NB4 (cell line): Measurements from ENCODE around the gene SCUBE3.

ENCODE experiments used
- DNase-seq: peaks from one replicate; pipeline ENCODE4 v3.0.0; 2010; ENCODE audit warnings: low read depth
- H3K4me3 ChIP-seq: one replicate; pipeline ENCODE4 v1.5.1; 2011; ENCODE audit warnings: mild to moderate bottlenecking, low read depth, low read length, moderate library complexity
- CTCF ChIP-seq: IDR thresholded peaks from one replicate; pipeline ENCODE4 v1.5.1; 2012; ENCODE audit warnings: low read depth, low read length
- MAX ChIP-seq: IDR thresholded peaks from 2 replicates; pipeline ENCODE4 v1.6.1; 2011; ENCODE audit warnings: low read depth, low read length
- MYC ChIP-seq: IDR thresholded peaks from 2 replicates; pipeline ENCODE4 v1.6.1; 2011; ENCODE audit warnings: low read depth, low read length
- POLR2A ChIP-seq: IDR thresholded peaks from 2 replicates; pipeline ENCODE4 v1.6.1; 2011; ENCODE audit warnings: mild to moderate bottlenecking; ENCODE audit not compliant: insufficient read length; ENCODE audit errors: extremely low read depth

Gene SCUBE3

GRCh38 chr6:35237476-35237875, 23.7 kb downstream of the SCUBE3 start:
- no peak overlapping the region for H3K4me3 ChIP-seq
- DNase-seq = peak; percentile 37
- no peak for TF ChIP-seq POLR2A
- no peak for TF ChIP-seq MAX
- TF ChIP-seq MYC = no peak
- no peak for TF ChIP-seq CTCF

GRCh38 chr6:35238843-35239289, 25.1 kb downstream of the SCUBE3 start:
- TF ChIP-seq CTCF = no peak
- no peak for TF ChIP-seq POLR2A
- TF ChIP-seq MYC = no peak
- no peak for TF ChIP-seq MAX
- DNase-seq = no peak

GRCh38 chr6:35239581-35239980, 25.8 kb downstream of the SCUBE3 start:
- no peak overlapping the region for H3K4me3 ChIP-seq
- DNase-seq = no peak
- no peak for TF ChIP-seq POLR2A
- TF ChIP-seq MAX = no peak
- no peak for TF ChIP-seq MYC
- no peak for TF ChIP-seq CTCF

More at GRCh38 chr6:35238843-35239289, 25.1 kb downstream of the SCUBE3 start:
- no peak overlapping the region for H3K4me3 ChIP-seq

- H3K4me3 ChIP-seq = no peak overlapping the region
- TF ChIP-seq POLR2A = no peak
- TF ChIP-seq CTCF = peak; percentile 94
- peak; percentile 72 for DNase-seq
Measured at GRCh38 chr6:35240838-35241801, 27.4 kb downstream of the SCUBE3 start.

GRCh38 chr6:35242486-35242885, 28.7 kb downstream of the SCUBE3 start:
- H3K4me3 ChIP-seq = no peak overlapping the region
- TF ChIP-seq CTCF = no peak
- no peak for DNase-seq

- DNase-seq = no peak
- no peak overlapping the region for H3K4me3 ChIP-seq
- TF ChIP-seq CTCF (no peak), MAX (no peak), MYC (no peak)
Measured at GRCh38 chr6:35242906-35243305, 29.1 kb downstream of the SCUBE3 start.
